GM23248 (cell line): ENCODE data around the gene PRKAB2. TPM values are rescaled to one million over a fixed set of nuclear protein-coding genes. Genes with fewer than 3 reads are reported as not detected.
"Not testable (repeated sequence)": the region's sequence is repeated elsewhere in the genome, so short reads cannot be mapped to it uniquely, and the experiment has no call there.

Source experiments
- DNase-seq: peaks from one replicate; pipeline ENCODE4 v3.0.0-alpha.2; 2015
- H2AFZ ChIP-seq: fragments of 200-600 bp; sonication (generic); 2 replicates; pipeline ENCODE4 v1.6.1; 2016; ENCODE audit warnings: antibody characterized with exemption
- H3F3A ChIP-seq: fragments of 200-600 bp; sonication (generic); 2 replicates; pipeline ENCODE4 v1.6.1; 2016; ENCODE audit warnings: mild to moderate bottlenecking, antibody characterized with exemption, mixed run types; ENCODE audit not compliant: insufficient read depth
- H3K27ac ChIP-seq: fragments of 200-600 bp; sonication (generic); 2 replicates; pipeline ENCODE4 v1.5.1; 2016; ENCODE audit warnings: mild to moderate bottlenecking
- H3K27me3 ChIP-seq: fragments of 200-600 bp; sonication (generic); replicated peaks from 2 replicates; pipeline ENCODE4 v1.6.1; 2016; ENCODE audit warnings: mild to moderate bottlenecking; ENCODE audit not compliant: insufficient read depth
- H3K36me3 ChIP-seq: fragments of 200-600 bp; sonication (generic); 2 replicates; pipeline ENCODE4 v1.6.1; 2016; ENCODE audit warnings: low read depth, mild to moderate bottlenecking
- H3K4me1 ChIP-seq: fragments of 200-600 bp; sonication (generic); 2 replicates; pipeline ENCODE4 v1.6.1; 2016; ENCODE audit warnings: mild to moderate bottlenecking; ENCODE audit not compliant: insufficient read depth
- H3K4me2 ChIP-seq: fragments of 200-600 bp; sonication (generic); one replicate; pipeline ENCODE4 v1.6.1; 2016; ENCODE audit warnings: mild to moderate bottlenecking; ENCODE audit not compliant: unreplicated experiment
- H3K4me3 ChIP-seq: fragments of 200-600 bp; sonication (generic); 2 replicates; pipeline ENCODE4 v1.5.1; 2016; ENCODE audit warnings: mild to moderate bottlenecking
- H3K79me2 ChIP-seq: fragments of 200-600 bp; sonication (generic); 2 replicates; pipeline ENCODE4 v1.6.1; 2016; ENCODE audit warnings: mild to moderate bottlenecking; ENCODE audit not compliant: insufficient read depth
- H3K9ac ChIP-seq: fragments of 200-600 bp; sonication (generic); 2 replicates; pipeline ENCODE4 v1.6.1; 2016; ENCODE audit warnings: mild to moderate bottlenecking
- H3K9me2 ChIP-seq: fragments of 200-600 bp; sonication (generic); 2 replicates; pipeline ENCODE4 v1.6.1; 2016; ENCODE audit warnings: mixed run types, mild to moderate bottlenecking, moderate library complexity; ENCODE audit not compliant: insufficient read depth
- H3K9me3 ChIP-seq: fragments of 200-600 bp; sonication (generic); one replicate; pipeline ENCODE4 v1.6.1; 2017; ENCODE audit warnings: low read depth
- H4K20me1 ChIP-seq: fragments of 200-600 bp; sonication (generic); 2 replicates; pipeline ENCODE4 v1.6.0; 2016; ENCODE audit not compliant: insufficient read depth
- EZH2 ChIP-seq: fragments of 200-600 bp; sonication (generic); IDR thresholded peaks from 2 replicates; pipeline ENCODE4 v1.6.1; 2018; ENCODE audit warnings: antibody characterized with exemption, mild to moderate bottlenecking; ENCODE audit not compliant: insufficient read depth, poor library complexity, severe bottlenecking
- EZH2phosphoT487 ChIP-seq: fragments of 200-600 bp; sonication (generic); IDR thresholded peaks from 2 replicates; pipeline ENCODE4 v1.6.1; 2018; ENCODE audit warnings: antibody characterized with exemption, moderate library complexity, mild to moderate bottlenecking, low read depth; ENCODE audit not compliant: insufficient read depth
- WGBS, 2 experiments: methylation state at CpG; one replicate each; pipeline ENCODE4 v1.1.6; 2015 to 2017; ENCODE audit warnings: low lambda C conversion rate in 2 of 2, low coverage in 1 of 2; ENCODE audit errors: missing lambda C conversion rate in 2 of 2; 5-methylcytosine and 5-hydroxymethylcytosine counted together
- in situ Hi-C: fragments of 300-500 bp; cut with MboI; formaldehyde crosslinking; loops from 2 replicates; pipeline ENCODE4 v1.15.0; 2020
- polyA plus RNA-seq: library from polyadenylated mRNA; unstranded; fragments of >200 nt; fragmentation: Nextera tagmentation; extraction: Ambion mirVana; gene quantifications from 2 replicates; pipeline ENCODE4 v1.2.1, GENCODE V29; 2016
- total RNA-seq: library from RNA; depleted of rRNA; stranded (reverse); fragments of >200 nt; shearing (Covaris generic); gene quantifications from 2 replicates; pipeline ENCODE4 v1.2.3, GENCODE V29; 2014

The PRKAB2 gene
- total and polyA plus RNA-seq, 2 experiments from 2014 or later = 18.2 to 24.6 TPM

GRCh38 chr1:147124266-147124665 is 48.0 kb downstream of the PRKAB2 start:
- 64 to 77% methylated on average over 2 of the region's 2 CpGs for WGBS, 2 experiments
- H3K4me1 ChIP-seq = no peaks in the 10 kb centered on the region

GRCh38 chr1:147117109-147117508 is 55.2 kb downstream of the PRKAB2 start:
- H3K27ac ChIP-seq = no peak overlapping the region
- TF ChIP-seq EZH2 = no peak
- TF ChIP-seq EZH2phosphoT487 = no peak
- no peaks in the 10 kb centered on the region for H3K9me3 ChIP-seq
- in situ Hi-C loops = no loop called here
- no peak overlapping the region for H3K4me3 ChIP-seq
- 13 to 31% methylated on average over 1 of the region's 1 CpG for WGBS, 2 experiments
- no peaks in the 10 kb centered on the region for H3K9me2 ChIP-seq
- H3K9ac ChIP-seq = no peak overlapping the region
- no peak overlapping the region for H2AFZ ChIP-seq
- no peaks in the 10 kb centered on the region for H3K36me3 ChIP-seq
- H3K27me3 ChIP-seq = peaks cover 7% of the 10 kb centered on the region; the same call in 1 of the 2 replicates
- H3K4me2 ChIP-seq = no peak overlapping the region
- no peaks in the 10 kb centered on the region for H3K79me2 ChIP-seq
- no peaks in the 10 kb centered on the region for H3K4me1 ChIP-seq
- no peak for DNase-seq
- no peaks in the 10 kb centered on the region for H4K20me1 ChIP-seq
- no peaks in the 10 kb centered on the region for H3F3A ChIP-seq

More at GRCh38 chr1:147124266-147124665, 48.0 kb downstream of the PRKAB2 start:
- H3K9me3 ChIP-seq = no peaks in the 10 kb centered on the region
- no peak overlapping the region for H3K27ac ChIP-seq
- H3K4me2 ChIP-seq = no peak overlapping the region
- no peak for DNase-seq
- H2AFZ ChIP-seq = no peak overlapping the region
- no peaks in the 10 kb centered on the region for H3K36me3 ChIP-seq
- no peaks in the 10 kb centered on the region for H3F3A ChIP-seq
- no peak overlapping the region for H3K9ac ChIP-seq
- in situ Hi-C loops = no loop called here
- H3K4me3 ChIP-seq = no peak overlapping the region
- no peaks in the 10 kb centered on the region for H3K9me2 ChIP-seq
- TF ChIP-seq EZH2phosphoT487 (no peak), EZH2 (no peak)
- peaks cover 7% of the 10 kb centered on the region; the same call in 1 of the 2 replicates for H3K27me3 ChIP-seq
- no peaks in the 10 kb centered on the region for H4K20me1 ChIP-seq
- no peaks in the 10 kb centered on the region for H3K79me2 ChIP-seq

- Histone ChIP-seq H3K9me3 (no peaks in the 10 kb centered on the region), H3K9me2 (no peaks in the 10 kb centered on the region), H3K79me2 (no peaks in the 10 kb centered on the region), H2AFZ (no peak overlapping the region), H3K4me2 (no peak overlapping the region), H3K4me3 (no peak overlapping the region), H3K4me1 (no peaks in the 10 kb centered on the region), H3K9ac (no peak overlapping the region), H3K36me3 (no peaks in the 10 kb centered on the region), H4K20me1 (no peaks in the 10 kb centered on the region), H3K27me3 (peaks cover 5% of the 10 kb centered on the region; the same call in 1 of the 2 replicates), H3K27ac (no peak overlapping the region), H3F3A (no peaks in the 10 kb centered on the region)
- no peak for TF ChIP-seq EZH2phosphoT487
- no peak for TF ChIP-seq EZH2
- WGBS, 2 experiments = 14 to 17% methylated on average over 2 of the region's 2 CpGs
- no peak for DNase-seq
- in situ Hi-C loops = no loop called here
Observed at GRCh38 chr1:147115496-147115895, 56.8 kb downstream of the PRKAB2 start.

GRCh38 chr1:147115079-147115478 is 57.2 kb downstream of the PRKAB2 start:
- H3K79me2 ChIP-seq, H3K36me3 ChIP-seq, H3K4me1 ChIP-seq, H3K9me3 ChIP-seq, H3K9ac ChIP-seq, H3K27ac ChIP-seq, H3K4me2 ChIP-seq, in situ Hi-C loops, H4K20me1 ChIP-seq, DNase-seq, H3K27me3 ChIP-seq, H3K4me3 ChIP-seq, H3F3A ChIP-seq, H2AFZ ChIP-seq, H3K9me2 ChIP-seq: not testable (repeated sequence)
- WGBS, 2 experiments = 4 to 12% methylated on average over 3 to 4 of the region's 4 CpGs

- H3K36me3 ChIP-seq, H3K27me3 ChIP-seq, DNase-seq, H3K9ac ChIP-seq, H4K20me1 ChIP-seq, H3K27ac ChIP-seq, H3K4me1 ChIP-seq, H3K9me3 ChIP-seq, H3K4me3 ChIP-seq, H3K9me2 ChIP-seq, in situ Hi-C loops, H3F3A ChIP-seq, H2AFZ ChIP-seq, H3K4me2 ChIP-seq, H3K79me2 ChIP-seq: not testable (repeated sequence)
- 7 to 13% methylated on average over 1 of the region's 1 CpG for WGBS, 2 experiments
Observed at GRCh38 chr1:147114353-147114752, 57.9 kb downstream of the PRKAB2 start.
